Germinal center (tissue), 1 donor: ENCODE results near the gene PADI3.

Experiments
- DNase-seq: peaks from one replicate; pipeline ENCODE4 v3.0.0; 2012; ENCODE audit warnings: mixed read lengths, low spot score

PADI3 gene, protein sequence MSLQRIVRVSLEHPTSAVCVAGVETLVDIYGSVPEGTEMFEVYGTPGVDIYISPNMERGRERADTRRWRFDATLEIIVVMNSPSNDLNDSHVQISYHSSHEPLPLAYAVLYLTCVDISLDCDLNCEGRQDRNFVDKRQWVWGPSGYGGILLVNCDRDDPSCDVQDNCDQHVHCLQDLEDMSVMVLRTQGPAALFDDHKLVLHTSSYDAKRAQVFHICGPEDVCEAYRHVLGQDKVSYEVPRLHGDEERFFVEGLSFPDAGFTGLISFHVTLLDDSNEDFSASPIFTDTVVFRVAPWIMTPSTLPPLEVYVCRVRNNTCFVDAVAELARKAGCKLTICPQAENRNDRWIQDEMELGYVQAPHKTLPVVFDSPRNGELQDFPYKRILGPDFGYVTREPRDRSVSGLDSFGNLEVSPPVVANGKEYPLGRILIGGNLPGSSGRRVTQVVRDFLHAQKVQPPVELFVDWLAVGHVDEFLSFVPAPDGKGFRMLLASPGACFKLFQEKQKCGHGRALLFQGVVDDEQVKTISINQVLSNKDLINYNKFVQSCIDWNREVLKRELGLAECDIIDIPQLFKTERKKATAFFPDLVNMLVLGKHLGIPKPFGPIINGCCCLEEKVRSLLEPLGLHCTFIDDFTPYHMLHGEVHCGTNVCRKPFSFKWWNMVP

DNA sequence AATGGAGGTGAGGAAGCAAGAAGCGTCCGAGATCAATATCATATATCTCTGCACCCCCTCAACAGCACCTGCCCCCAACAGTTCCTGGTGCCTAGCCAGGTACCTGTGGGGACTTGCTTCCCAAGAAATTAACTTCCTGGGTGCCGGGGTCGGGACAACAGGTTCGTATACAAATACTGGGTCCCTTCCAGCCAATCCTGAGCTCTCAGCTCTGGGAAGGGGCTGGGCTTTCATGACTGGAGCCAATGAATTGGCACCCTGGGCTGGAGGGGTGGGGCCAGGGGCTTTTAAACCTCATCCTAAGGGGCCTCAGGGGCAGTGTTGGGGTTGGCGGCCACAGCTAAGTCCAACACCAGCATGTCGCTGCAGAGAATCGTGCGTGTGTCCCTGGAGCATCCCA lies at the start of gene PADI3:
PADI3 (plus strand) TSS at position 318 of the 400 bp plus-strand sequence; CDS start at position 358, 40 bp downstream.
- no peak for DNase-seq

DNA sequence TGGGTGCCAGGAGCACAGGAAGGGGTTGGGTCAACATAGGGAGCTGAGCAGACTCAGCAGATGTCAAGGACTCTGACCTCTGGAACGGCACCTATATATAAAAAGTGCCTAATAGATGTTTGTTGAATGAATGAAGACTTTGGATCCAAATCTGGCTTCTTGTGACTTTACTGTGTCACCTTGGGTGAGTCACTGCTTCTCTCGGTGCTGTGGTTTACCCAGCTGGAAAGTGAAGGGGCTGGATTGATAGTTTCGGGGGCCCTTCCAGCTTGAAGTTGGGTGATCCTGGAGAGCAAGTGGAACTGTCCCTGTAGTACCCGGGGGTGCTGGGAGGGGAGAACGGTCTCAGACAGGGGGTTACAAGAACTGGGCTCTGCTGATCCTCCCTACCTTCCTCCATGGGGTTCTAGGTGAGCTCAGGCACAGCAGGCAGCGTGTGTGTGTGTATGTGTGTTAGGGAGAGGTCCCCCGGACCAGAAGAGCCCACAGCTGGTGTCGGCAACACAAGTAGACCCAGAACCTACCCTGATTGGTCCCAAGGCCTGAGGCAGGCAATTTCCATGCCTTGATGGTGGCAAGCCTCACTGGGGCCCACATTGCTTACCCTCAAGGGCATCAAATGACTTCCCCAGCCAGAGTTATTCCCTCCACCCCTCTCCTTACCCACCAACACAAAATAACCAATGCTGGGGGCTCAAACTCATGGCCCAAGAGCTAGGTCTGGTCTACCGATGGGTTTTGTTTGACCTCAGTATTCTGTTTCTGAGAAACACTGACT lies 49.4 kb upstream of the PADI3 start:
- no peak for DNase-seq

DNA sequence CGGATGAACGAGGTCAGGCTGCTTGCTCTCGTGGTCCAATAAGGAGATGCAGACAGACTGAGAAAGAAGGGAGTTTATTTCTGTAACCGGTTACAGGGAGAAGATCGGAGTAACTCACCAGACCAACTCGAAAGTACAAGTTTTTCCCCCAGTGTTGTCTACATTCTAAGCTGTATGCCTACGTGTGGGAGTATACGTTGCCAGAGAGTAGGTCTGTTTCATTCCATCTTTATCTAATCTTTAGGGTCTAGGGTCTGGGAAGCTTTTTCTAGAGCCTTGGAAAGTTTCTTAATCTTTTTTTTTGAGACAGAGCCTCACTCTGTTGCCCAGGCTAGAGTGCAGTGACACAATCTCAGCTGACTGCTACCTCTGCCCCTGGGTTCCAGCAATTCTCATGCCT lies 48.7 kb upstream of the PADI3 start:
- no peak for DNase-seq

DNA sequence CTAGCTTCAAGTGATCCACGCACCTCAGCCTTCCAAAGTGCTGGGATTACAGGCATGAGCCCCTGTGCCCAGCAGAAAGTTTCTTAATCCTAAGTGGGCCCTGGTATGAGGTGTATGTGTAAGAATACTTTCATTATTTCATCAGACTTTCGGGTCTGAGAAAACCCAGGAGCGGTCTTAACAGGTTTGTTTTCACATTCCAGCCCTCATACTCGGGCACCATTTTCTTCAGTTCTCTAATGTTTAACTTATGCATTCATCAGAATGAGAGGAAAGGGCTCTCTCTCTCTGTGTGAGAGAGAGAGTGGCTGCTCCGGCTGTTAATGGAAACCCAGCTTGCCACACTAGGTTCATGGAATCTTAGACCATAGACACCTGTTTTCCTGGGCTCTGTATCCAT lies 48.1 kb upstream of the PADI3 start:
- DNase-seq, result no peak

DNA sequence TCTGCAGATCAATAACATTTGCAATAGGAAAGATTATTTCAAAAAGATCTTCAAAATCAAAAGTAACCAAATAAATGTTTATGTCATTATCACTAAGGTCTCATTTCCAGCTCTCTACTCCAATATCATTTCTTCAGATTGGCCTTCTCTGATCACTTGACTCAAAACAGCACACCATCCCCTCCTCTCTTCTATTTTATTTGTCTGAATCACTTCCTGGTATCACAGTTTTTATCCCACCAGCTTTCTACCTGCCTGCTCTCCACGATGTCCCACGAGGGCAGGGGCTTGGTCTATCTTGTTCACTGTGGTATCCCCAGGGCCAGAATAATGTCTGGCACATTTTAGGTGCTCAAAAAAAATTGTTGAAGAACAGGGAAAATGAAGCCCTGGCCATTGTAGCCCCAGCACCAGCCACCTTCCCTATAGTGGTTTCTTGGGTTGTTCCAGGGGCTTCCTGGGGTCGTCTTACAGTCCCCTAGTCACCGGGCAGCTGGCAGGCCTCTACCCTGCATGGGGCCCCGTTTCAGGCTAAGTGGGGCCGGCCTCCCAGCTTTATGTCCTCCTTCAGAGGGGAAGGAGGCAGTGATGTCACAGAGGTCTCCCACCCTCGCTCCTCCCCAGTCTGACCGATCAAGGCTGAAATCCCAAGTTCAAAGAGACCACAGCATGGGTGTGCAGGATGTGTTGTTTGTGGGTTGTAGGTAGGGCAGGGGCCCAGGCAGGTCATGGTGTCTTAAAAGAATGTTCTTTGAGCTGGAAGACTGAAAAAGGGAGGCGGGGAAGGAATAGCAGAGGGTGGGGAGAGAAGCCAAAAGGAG lies 47.5 kb upstream of the PADI3 start:
- DNase-seq, result no peak

DNA sequence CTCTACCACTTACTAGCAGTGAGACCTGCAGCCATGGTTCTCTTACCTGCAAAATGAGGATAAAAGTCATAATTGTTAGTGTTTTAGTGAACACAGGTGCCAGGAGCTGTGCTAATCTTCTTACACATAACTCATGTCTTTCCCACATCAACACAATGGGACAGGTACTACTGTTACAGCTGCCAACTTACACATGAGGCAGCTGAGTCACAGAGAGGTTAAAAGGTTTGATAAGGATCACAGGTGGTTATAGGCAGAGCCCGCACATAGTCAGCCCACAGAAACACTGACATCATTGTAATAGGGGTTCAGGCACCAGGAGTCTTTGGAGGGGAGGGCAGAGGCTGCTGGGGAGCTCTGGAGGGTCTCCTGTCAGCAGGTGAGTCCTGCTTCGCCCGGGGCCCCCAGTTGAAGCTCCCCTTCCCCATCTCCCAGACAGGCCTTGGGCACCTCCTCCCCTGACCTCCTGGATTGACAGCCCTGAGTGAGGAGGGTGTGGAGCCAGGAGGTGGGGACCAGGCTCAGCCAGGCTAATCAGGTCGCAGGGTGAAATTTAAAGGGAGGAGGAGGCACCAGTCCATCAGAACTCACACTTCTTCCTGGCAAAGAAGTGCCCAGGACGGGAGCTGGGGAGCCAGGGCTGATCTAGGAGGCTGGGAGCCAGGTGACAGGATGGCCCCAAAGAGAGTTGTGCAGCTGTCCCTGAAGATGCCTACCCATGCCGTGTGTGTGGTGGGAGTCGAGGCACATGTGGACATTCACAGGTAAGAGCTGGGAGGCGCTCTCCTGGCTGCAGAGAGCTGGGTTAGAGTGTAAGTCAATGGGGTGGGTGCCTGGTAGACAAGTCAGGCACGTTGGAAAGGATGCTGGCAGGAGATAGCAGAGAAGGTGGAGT lies 44.1 kb upstream of the PADI3 start, which contains the start of gene PADI1:
PADI1 (plus strand) TSS at position 583 of the 895 bp plus-strand sequence; CDS start at position 673, 90 bp downstream.
- no peak for DNase-seq

DNA sequence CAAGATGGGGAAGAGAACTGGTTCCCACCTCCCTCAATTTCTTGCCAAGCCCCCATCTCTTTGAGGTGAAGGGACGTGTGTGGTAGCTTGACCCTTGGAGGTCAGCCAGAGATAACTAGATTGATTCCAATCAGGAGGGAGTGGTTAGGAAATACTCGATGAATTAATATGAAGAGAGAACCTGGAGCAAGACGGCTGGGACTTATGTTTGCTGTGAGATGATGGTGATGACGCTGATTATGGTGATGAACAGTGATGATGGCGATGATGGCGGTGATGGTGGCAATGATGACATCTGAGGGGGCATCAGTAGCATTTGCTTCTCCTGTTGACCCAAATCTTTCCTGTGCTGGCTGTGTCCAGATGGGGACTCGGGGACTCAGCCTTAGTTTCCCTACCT lies 43.2 kb upstream of the PADI3 start:
- DNase-seq, result no peak

DNA sequence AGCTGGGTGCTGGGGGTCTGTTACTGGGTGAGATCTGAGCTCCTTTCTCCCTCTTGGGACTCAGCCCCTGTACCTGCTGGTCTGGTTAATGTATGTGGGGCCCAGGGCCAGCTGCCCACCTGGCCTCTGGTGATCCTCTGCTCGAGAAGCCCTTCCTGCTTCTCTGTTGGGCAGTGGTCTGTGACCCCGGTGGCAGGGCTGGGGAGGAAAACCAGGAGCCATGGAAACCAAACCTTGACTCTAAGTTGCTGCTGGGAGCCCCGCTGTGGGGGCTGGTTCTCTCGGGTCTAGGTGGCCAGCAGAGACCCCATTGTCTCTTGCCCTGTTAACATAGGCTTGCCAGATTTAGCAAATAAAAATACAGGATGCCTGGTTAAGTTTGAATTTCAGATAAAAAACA lies 42.7 kb upstream of the PADI3 start:
- DNase-seq, result no peak

DNA sequence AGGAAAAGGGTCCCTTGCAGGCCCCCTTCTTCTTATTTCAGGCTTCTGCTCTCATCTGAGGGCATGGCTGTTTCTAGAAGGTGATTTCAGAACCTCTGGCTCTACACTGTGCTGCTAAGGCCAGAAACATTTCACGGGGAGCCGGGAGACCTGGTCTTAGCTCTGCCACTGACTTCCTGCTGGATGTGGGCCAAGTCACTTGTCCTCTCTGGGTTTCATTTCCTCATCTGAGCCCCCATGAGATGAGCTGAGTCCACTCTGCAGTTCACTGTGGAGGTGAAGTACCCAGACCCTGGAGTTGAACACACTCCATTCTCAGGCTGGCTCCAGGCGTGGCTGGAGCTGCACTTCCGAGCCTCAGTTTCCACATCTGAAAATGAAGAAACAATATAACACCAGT lies 41.9 kb upstream of the PADI3 start:
- DNase-seq, result peak; percentile 59

DNA sequence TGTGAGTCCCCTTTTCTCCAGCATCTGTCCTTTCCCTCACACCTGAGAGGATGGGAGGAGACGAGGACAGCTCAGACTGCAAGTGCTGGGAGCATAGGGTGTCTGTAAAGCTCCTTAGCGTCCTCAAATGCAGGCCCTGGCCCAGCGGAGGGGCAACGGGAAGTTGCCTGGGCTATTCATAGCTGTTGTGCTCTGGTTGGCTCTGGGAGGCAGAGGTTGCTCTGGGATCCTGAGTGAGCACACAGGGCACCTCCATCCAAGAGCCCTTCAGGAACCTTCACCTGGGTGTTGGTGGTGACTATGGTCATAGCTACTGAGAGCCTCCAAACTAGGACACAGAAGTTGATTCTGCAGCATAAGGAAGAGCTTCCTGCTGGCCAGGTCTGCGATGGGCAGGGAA lies 41.4 kb upstream of the PADI3 start:
- no peak for DNase-seq

DNA sequence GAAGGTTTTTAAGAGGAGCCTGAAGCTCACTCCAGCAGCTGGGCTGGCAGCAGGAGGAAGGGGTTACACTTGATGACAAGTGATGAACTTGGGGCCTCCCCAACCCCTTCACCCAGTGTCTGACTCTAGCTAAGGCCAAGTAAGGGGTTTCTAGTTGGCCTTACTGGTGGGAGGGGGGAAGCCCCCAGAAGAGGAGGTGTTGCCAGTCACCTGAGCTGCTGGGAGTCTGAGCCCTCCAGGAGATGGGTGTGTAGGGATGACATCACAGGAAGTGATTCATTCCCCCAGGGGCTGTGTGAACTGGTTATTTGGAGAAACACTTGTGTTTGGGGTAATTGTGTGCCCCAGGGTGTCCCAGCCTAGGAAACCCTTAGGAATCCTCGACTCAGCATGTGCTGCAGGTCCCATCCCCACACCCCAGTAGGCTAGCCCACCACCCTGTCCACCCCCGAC lies 40.9 kb upstream of the PADI3 start:
- DNase-seq, result peak; percentile 62

DNA sequence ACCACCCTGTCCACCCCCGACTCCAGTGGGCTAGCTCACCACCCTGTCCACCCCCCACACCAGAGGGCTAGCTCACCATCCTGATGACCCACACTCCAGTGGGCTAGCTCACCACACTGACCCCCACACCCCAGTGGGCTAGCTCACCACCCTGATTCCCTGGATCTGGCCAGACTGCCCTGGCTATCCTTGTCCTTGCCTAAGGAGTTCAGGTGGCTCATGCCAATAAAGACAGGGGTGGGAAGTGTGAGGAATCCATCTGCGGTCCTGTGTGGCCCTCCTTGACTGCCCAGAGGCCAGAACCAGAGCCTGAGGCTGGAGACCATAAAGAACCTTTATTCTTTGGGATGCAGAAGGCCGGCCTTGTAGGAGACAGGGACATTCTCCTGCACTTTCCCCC lies 40.4 kb upstream of the PADI3 start:
- no peak for DNase-seq

DNA sequence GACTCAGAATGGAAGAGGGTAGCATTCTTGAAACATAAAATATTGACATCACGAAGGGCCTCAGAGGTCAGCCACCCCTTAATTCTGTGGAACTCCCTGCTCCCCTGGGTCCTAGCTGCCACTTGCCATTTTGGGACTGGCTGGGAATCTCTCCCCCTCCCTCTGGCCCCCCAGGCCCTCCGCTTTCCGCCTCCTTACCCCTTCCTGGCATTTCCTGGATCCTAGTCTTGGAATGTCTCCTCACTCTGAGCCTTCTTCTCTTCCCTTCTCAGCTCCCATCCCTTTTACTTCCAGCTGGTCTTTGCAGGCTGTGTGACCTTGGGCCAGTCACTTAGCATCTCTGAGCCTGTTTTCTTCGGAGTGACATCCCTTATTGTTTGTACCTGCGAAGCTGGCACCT lies 39.5 kb upstream of the PADI3 start:
- no peak for DNase-seq

DNA sequence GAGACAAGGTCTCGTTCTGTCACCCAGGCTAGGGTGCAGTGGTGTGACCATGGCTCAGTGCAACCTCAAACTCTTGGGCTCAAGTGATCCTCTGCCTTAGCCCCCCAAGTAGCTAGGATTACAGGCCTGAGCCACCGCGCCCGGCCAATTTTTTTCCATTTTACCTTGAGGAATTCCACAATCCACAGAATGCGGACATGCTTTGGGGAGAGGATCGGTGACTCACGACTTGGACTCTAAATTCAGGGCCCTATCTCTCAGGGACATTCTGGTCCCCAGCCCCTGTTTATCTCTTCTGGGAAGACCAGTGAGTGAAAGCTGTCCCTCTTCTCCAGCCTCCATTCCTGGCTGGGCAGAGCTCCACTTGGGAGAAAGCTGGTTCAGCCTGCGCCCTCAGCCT lies 38.7 kb upstream of the PADI3 start:
- DNase-seq, result no peak

DNA sequence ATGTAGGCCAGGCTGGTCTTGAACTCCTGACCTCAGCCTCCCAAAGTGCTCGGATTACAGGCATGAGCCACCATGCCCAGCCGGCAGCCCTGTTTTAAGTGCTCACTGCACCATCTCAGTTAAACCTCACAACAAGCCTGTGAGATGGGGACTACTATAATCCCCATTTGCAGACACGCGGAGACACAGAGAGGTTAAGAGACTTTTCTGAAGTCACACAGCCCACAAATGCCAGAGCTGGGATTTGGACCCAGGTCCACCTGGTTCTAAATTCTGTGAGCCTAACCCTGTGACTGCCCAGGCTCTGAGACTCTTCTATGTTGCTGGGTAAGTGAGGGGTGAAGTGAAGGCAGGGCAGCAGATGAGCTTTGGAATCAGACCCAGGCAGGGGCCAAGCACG lies 37.5 kb upstream of the PADI3 start:
- DNase-seq, result no peak

DNA sequence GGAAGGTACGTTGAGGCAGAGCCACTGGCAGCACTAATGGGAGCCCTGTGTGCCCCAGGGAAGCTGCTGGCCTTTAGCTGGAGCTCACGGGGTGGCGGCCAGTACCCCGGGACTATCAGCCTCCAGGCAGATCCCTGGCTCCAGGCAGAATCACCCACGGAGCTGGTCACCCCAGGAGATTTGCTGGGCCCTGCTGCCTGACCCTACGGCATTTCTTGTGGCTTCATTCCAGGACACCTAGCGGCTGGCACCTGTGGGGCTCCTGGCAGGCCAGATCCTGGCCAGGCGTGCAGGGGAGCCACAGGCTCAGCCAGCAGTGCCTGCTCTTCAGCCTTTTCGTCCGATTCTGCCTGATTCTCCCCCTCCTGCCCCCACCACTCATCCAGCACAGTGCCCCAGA lies 36.9 kb upstream of the PADI3 start:
- no peak for DNase-seq

DNA sequence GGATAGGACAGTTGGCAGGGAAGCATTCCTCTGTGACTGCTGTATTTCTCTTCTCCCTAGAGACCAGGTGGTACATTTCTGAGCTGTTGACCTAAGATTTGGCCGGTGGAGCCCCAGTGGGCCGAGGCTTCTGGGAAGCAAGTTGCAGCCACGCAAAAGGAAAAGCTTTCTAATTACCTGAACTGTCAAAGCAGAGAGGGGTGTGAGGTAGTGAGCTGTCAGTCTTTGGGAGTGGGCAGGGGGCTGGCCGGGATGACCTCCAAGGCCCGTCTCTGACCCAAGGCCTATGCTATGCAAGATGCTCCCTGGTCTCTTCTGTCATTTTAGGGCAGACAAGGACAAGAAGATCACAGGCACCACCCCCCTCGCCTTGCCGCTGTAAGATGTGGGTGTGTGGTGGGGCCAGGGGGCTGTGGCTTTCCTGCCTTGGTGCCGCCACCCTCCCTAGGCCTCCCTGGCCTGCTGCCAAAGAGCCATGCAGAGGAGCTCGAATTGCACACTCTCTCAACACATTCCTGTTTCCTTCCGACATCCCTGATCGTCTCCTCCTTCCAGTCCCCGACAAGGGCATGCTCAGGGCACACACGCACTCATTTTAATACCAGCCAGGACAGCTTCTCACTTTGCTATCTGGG lies 36.3 kb upstream of the PADI3 start:
- DNase-seq, result no peak

DNA sequence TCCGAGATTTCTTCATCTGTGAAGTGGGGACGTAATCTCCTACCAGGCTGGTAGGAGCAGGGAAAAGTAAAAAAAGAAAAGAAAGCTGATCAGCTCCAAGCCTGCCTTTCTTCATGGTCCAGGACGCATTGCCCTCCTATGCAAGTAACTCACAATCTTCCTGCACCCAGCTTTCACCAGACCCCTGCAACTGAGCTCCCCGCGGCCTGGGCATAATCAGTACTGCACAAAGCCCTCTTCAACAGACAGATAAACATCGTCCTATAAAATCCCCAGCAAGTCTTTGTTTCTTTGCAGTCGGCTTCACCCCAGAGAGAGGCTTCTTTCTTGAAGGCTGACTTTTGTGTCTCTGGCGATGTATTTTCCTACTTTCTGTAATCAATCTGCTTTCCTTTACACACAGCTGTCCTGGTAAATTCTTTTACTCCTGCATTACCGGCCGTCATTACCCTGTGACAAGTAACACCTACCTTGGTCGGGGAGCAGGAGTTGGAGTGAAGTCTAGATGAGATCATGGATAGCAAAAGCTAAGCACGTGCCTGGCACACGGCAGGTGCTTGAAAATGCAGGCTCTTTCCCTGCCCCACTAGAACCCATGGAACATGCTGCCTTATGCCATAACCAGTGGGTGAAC lies 35.6 kb upstream of the PADI3 start:
- no peak for DNase-seq

DNA sequence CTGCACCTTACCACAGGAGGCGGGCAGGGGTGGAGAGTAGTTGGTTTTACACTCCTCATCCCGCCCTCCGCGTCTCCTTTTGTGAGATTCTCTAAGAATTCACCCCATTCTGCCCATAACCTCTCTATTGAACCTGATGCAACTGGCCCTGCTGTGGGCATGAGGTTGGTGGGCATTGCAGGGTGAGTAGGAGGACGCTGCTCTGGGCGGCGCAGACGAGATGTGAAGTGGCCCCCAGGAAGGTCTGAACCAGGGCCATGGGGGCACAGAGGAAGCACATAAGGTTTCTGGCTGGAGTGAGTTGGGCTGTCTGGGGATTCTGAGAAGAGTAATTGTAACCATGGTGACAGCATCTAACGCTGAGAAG lies 35.1 kb upstream of the PADI3 start:
- no peak for DNase-seq
